Ishikawa (cell line): ENCODE results near the gene EIF5AL1.

Experiments
- CEBPB ChIP-seq: IDR thresholded peaks from 2 replicates; pipeline ENCODE4 v1.6.1; 2012
- CREB1 ChIP-seq: IDR thresholded peaks from 2 replicates; pipeline ENCODE4 v1.6.1; 2012; ENCODE audit warnings: low read depth
- EGR1 ChIP-seq: IDR thresholded peaks from 2 replicates; pipeline ENCODE4 v1.6.1; 2012
- EP300 ChIP-seq: IDR thresholded peaks from 2 replicates; pipeline ENCODE4 v1.6.1; 2012; ENCODE audit warnings: borderline replicate concordance
- FOXM1 ChIP-seq: IDR thresholded peaks from 2 replicates; pipeline ENCODE4 v1.6.1; 2012; ENCODE audit warnings: low read depth, borderline replicate concordance
- MAX ChIP-seq: IDR thresholded peaks from 2 replicates; pipeline ENCODE4 v1.6.1; 2012
- NFIC ChIP-seq: IDR thresholded peaks from 2 replicates; pipeline ENCODE4 v1.6.1; 2012
- RAD21 ChIP-seq: IDR thresholded peaks from 2 replicates; pipeline ENCODE4 v1.6.1; 2012; ENCODE audit warnings: low read depth
- TAF1 ChIP-seq: IDR thresholded peaks from 2 replicates; pipeline ENCODE4 v1.6.1; 2012; ENCODE audit warnings: low read depth, mild to moderate bottlenecking
- TCF12 ChIP-seq: IDR thresholded peaks from 2 replicates; pipeline ENCODE4 v1.6.1; 2012; ENCODE audit warnings: low read depth
- TEAD4 ChIP-seq: IDR thresholded peaks from 2 replicates; pipeline ENCODE4 v1.6.1; 2012
- USF1 ChIP-seq: IDR thresholded peaks from 2 replicates; pipeline ENCODE4 v1.6.1; 2012
- YY1 ChIP-seq: IDR thresholded peaks from 2 replicates; pipeline ENCODE4 v1.6.1; 2012; ENCODE audit warnings: low read depth
- ZBTB7A ChIP-seq: IDR thresholded peaks from 2 replicates; pipeline ENCODE4 v1.6.1; 2012; ENCODE audit warnings: low read depth
- TF ChIP-seq, protein P1 (sequence below): IDR thresholded peaks from 2 replicates; pipeline ENCODE4 v1.6.1; 2012; ENCODE audit warnings: low read depth, mild to moderate bottlenecking

The EIF5AL1 gene

GRCh38 chr10:79484476-79484875 is 27.9 kb upstream of the EIF5AL1 start:
- TF ChIP-seq NFIC (no peak), TCF12 (no peak), TAF1 (no peak), USF1 (no peak), FOXM1 (no peak), YY1 (no peak)

DNA sequence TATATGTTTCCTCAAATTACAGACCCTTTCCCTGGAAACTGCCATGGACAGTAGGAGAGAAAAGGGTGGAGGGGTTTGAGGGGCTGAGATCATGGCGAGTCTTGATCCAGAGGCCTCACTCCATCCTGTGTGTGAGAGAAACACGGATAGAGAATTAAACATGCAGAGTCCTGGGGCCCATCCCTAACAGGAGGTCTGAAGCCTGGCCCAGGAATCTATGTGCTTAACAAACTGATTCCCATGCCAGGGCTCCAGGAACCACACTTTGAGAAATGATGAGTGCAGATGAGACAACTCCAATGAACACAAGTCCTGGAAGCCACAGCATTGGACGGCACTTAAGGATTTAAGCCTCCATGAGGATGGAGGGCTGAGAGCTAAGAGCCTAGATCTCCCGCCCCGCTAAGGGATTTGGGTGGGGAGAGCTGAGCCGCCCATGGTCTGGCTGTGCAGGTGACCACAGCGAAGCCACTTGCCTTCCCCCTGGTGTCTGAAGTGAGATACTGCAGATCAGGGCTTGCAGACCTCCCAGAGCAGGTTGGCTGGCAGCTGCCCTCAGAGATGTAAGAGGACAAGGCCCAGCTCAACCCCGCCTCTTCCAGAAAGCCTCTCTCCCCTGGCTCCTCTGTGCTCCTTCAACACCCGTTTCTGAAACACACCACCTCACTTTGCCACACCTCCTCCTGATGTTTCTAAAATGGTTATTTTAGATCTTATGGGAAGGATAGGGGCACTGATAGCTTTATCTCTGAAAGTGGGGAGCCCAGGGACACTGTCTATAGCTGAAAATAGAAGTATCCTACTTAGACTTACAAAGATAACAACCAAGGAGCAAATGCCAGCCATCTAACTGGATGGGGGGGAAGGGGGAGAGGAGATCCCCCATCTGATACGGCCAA is 24.8 kb upstream of the EIF5AL1 start:
- TF ChIP-seq ZBTB7A (peak; percentile 24; the same call in 1 of the 2 replicates), RAD21 (peak; percentile 83), EP300 (no peak)

GRCh38 chr10:79488336-79488735 is 24.0 kb upstream of the EIF5AL1 start:
- TF ChIP-seq NFIC (no peak), EP300 (0 out of 2 replicates have a peak, but pooled peaks have one; percentile 26), ZBTB7A (no peak), CEBPB (0 out of 2 replicates have a peak, but pooled peaks have one; percentile 37), TEAD4 (peak; percentile 68; the same call in 1 of the 2 replicates)
- TF ChIP-seq, protein P1, sequence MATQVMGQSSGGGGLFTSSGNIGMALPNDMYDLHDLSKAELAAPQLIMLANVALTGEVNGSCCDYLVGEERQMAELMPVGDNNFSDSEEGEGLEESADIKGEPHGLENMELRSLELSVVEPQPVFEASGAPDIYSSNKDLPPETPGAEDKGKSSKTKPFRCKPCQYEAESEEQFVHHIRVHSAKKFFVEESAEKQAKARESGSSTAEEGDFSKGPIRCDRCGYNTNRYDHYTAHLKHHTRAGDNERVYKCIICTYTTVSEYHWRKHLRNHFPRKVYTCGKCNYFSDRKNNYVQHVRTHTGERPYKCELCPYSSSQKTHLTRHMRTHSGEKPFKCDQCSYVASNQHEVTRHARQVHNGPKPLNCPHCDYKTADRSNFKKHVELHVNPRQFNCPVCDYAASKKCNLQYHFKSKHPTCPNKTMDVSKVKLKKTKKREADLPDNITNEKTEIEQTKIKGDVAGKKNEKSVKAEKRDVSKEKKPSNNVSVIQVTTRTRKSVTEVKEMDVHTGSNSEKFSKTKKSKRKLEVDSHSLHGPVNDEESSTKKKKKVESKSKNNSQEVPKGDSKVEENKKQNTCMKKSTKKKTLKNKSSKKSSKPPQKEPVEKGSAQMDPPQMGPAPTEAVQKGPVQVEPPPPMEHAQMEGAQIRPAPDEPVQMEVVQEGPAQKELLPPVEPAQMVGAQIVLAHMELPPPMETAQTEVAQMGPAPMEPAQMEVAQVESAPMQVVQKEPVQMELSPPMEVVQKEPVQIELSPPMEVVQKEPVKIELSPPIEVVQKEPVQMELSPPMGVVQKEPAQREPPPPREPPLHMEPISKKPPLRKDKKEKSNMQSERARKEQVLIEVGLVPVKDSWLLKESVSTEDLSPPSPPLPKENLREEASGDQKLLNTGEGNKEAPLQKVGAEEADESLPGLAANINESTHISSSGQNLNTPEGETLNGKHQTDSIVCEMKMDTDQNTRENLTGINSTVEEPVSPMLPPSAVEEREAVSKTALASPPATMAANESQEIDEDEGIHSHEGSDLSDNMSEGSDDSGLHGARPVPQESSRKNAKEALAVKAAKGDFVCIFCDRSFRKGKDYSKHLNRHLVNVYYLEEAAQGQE, result no peak

DNA sequence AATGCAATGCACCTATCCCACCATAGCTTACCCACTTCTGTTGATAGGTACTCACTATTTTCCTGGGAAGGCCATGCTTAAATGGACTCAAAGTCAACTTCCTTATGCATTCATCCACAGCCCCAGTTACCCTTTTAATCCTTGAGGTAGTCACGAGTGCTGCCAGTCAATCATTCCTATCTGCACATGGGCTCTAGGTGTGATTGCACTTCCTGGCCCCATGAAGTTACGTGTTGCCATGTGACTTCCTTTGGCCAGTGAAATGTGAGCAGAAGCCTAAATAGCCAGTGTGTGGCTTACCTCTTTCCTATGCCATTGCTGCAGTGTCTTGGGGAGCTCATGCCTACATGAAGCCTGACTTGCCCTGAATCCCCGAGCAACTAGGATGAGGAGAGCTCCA is 23.5 kb upstream of the EIF5AL1 start:
- TF ChIP-seq USF1 (peak; percentile 79), RAD21 (no peak), MAX (0 out of 2 replicates have a peak, but pooled peaks have one; percentile 20), FOXM1 (no peak), CEBPB (no peak)

GRCh38 chr10:79490400-79491142 is 21.8 kb upstream of the EIF5AL1 start:
- no peak for TF ChIP-seq TAF1
- peak; percentile 56; the same call in 1 of the 2 replicates for TF ChIP-seq NFIC

DNA sequence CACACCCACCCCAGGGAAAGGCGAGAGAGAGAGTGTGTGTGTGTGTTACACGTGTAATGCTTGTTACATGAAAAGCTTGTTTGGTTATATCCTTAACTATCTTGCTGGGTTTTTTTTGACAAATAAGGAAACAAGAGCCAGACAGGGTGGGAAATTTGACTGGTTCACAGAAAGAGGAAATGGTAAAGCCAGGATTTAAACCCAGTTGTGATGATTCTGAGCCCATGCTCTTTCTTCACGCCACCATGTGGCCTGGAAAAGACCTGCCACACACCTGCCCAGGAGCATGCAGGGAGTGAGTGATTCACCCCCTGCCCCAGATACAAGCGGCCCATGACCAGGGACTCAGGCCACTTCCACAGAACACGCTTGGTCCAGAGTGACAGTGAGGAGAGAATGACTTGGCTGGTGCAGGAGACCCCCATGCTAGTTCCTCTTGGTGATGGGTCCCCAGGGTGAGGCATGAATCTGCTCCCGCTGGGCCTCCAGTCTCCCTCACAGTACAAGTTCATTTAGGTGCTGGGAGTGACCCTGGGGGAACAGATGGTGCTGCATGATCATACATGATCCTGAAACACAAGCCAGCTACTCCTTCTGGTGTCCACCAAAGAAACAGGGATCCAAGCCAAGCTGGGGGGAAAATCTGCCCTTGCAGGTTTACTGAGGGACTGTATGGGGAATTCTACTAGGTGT is 21.0 kb upstream of the EIF5AL1 start:
- TF ChIP-seq CEBPB, result no peak
- no peak for TF ChIP-seq EGR1
- peak; percentile 17; the same call in 1 of the 2 replicates for TF ChIP-seq RAD21
- TF ChIP-seq TCF12, result no peak

DNA sequence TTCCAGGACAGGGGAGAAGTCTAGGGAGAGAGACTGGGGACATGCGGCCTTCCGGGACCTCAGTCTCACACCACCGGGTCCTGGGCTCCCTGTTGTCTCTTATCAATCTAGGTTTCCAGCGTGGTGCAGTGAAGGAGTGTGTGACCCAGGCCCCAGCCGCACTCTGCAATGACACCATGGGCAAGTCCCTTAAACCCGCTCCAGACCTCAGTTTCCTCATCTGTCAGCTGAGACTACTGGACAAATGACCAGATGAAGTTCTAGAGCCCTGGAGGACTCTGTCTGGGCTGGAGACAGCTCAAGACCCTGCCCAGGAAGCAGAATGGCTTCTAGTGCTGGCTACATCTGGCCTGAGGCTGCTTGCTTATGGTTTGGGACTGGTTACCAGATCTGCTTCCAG is 20.1 kb upstream of the EIF5AL1 start:
- TF ChIP-seq MAX (no peak), FOXM1 (no peak), TCF12 (no peak), TEAD4 (no peak), CREB1 (no peak), TAF1 (no peak), EP300 (no peak), USF1 (no peak), NFIC (no peak), ZBTB7A (no peak)
